Right lobe of liver (tissue), 4 donors: Measurements from ENCODE around the gene FAM221A.

ENCODE experiments used
- CTCF ChIP-seq, 4 donors: fragments of 200-600 bp in 3 of 4; fragments of 450-650 bp in 1 of 4; IDR thresholded peaks; one replicate each; pipeline versions ENCODE4 v1.5.1 to v1.8.0; 2016 to 2022; ENCODE audit warnings: antibody characterized with exemption in 4 of 4, mild to moderate bottlenecking in 2 of 4
- POLR2A ChIP-seq: fragments of 450-650 bp; IDR thresholded peaks from one replicate; pipeline ENCODE4 v1.6.1; 2017; ENCODE audit warnings: antibody characterized with exemption, mild to moderate bottlenecking
- donor health status: DM: no; HTN: no; CAD: no.
- donor health status: DM: no; HTN: no; CAD: no.
- donor health status: DM: no; HTN: yes; CAD: no.

GRCh38 chr7:23653942-23654341, 26.1 kb upstream of the FAM221A start:
- TF ChIP-seq POLR2A (no peak), CTCF (IDR thresholded peaks at IDR 0.05) (no peak)
